ENCODE results near the gene NKAIN2.
"Not testable (repeated sequence)": the region's sequence is repeated elsewhere in the genome, so short reads cannot be mapped to it uniquely, and the experiment has no call there.

The NKAIN2 gene

GRCh38 chr6:124462750-124463149, 659.1 kb downstream of the NKAIN2 start:
- no peak for TF ChIP-seq CTCF (IDR thresholded peaks at IDR 0.05; ENCODE audit: low read depth, low read length, missing control alignments)
- DNase-seq (ENCODE audit: low read depth) = no peak
- in situ Hi-C loops (cut with HindIII; ENCODE audit: low sequenced_read_pairs) = loop anchor here (5.0 kb wide), 1 partner anchor 45 kb away; no protein-coding TSS in a partner anchor
- no peak overlapping the region for H3K4me3 ChIP-seq (ENCODE audit: low read depth, low read length)

DNA sequence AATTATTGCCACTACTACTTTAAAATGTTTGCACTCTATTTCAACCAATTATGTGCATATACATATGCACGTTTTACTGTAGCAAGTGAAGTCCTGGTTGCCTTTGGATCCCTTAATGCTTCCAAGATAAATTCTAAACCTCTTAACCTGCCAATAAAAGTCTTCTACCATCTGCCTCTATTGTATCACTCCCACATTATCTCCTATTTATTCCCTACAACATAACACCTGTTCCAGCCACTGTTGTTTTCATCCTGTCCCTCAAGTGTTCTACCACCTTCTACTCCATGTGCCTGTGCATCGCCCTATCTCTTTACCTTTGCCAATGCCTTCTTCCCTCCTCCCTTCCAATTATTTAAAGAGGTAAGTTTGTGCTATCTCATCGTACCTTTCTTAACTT, 659.6 kb downstream of the NKAIN2 start:
- no peak for DNase-seq (ENCODE audit: low read depth)
- in situ Hi-C loops (cut with HindIII; ENCODE audit: low sequenced_read_pairs) = loop anchor here (5.0 kb wide), 1 partner anchor 44 kb away; no protein-coding TSS in a partner anchor
- TF ChIP-seq CTCF (IDR thresholded peaks at IDR 0.05; ENCODE audit: low read depth, low read length, missing control alignments) = no peak
- no peak overlapping the region for H3K4me3 ChIP-seq (ENCODE audit: low read depth, low read length)

DNA sequence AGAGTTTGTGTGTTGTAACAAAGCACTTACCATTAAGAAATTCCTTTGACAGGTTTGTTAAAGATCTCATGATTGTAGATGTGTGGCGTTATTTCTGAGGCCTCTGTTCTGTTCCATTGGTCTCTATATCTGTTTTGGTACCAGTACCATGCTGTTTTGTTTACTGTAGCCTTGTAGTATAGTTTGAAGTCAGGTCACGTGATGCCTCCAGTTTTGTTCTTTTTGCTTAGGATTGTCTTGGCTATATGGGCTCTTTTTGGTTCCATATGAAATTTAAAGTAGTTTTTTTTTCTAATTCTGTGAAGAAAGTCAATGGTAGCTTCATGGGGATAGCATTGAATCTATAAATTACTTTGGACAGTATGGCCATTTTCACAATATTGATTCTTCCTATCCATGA, 660.9 kb downstream of the NKAIN2 start:
- not testable (repeated sequence) for H3K4me3 ChIP-seq (ENCODE audit: low read depth, low read length); DNase-seq (ENCODE audit: low read depth)
- in situ Hi-C loops (cut with HindIII; ENCODE audit: low sequenced_read_pairs) = loop anchor here (5.0 kb wide), 1 partner anchor 43 kb away; no protein-coding TSS in a partner anchor

GRCh38 chr6:124466949-124467348, 663.3 kb downstream of the NKAIN2 start:
- in situ Hi-C loops (cut with HindIII; ENCODE audit: low sequenced_read_pairs) = no loop called here
- DNase-seq (ENCODE audit: low read depth) = peak; percentile 29
- H3K4me3 ChIP-seq (ENCODE audit: low read depth, low read length) = no peak overlapping the region
- TF ChIP-seq CTCF (IDR thresholded peaks at IDR 0.05; ENCODE audit: low read depth, low read length, missing control alignments) = no peak

GRCh38 chr6:124467366-124467765, 663.7 kb downstream of the NKAIN2 start:
- in situ Hi-C loops (cut with HindIII; ENCODE audit: low sequenced_read_pairs) = no loop called here
- TF ChIP-seq CTCF (IDR thresholded peaks at IDR 0.05; ENCODE audit: low read depth, low read length, missing control alignments) = no peak
- no peak overlapping the region for H3K4me3 ChIP-seq (ENCODE audit: low read depth, low read length)
- no peak for DNase-seq (ENCODE audit: low read depth)

GRCh38 chr6:124470803-124471202, 667.1 kb downstream of the NKAIN2 start:
- DNase-seq (ENCODE audit: low read depth) = no peak
- H3K4me3 ChIP-seq (ENCODE audit: low read depth, low read length) = no peak overlapping the region
- in situ Hi-C loops (cut with HindIII; ENCODE audit: low sequenced_read_pairs) = no loop called here
- TF ChIP-seq CTCF (IDR thresholded peaks at IDR 0.05; ENCODE audit: low read depth, low read length, missing control alignments) = no peak

- TF ChIP-seq CTCF (IDR thresholded peaks at IDR 0.05; ENCODE audit: low read depth, low read length, missing control alignments) = no peak
- H3K4me3 ChIP-seq (ENCODE audit: low read depth, low read length) = no peak overlapping the region
- no peak for DNase-seq (ENCODE audit: low read depth)
- in situ Hi-C loops (cut with HindIII; ENCODE audit: low sequenced_read_pairs) = no loop called here
Observed at GRCh38 chr6:124475176-124475575, 671.5 kb downstream of the NKAIN2 start.
